Measurements from ENCODE around the gene GADD45GIP1. TPM values are rescaled to one million over a fixed set of nuclear protein-coding genes. Genes with fewer than 3 reads are reported as not detected.

The GADD45GIP1 gene
- total RNA-seq, 1 experiment from 2014 or later: 29.1 TPM

DNA sequence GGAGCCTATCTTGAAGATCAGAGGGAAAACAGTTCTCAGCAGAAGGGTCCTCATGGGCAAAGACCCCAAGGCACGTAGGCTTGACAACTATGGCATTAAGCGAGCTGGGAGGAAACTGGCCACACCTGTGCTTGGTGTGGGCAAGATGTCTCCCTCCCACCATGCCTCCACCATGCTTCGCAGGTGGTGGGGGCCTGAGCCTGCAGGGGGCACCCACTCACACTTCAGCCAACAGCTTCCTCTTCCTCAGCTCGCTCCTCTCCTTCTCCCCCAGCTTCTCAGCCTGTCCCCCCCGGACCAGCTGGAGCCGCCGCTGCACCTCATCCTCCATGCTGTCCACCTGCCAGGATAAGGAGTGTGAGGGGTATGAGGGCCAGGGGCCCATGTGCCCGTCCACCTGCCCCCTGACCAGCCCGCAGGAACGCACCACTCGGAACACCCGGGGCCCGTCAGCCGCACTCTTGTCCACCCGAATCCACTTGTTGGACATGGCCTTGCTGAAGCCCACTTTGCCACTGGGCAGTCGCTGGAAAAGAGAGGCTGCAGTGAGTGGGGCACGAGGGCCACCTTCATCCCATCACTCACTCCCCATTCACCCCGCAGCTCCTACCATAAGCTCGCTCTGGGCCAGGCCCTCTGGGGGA is 26.9 kb downstream of the GADD45GIP1 start:
- TF ChIP-seq EZH2 (IDR thresholded peaks at IDR 0.05; ENCODE audit: low read depth): no peak
- TF ChIP-seq, protein P1, sequence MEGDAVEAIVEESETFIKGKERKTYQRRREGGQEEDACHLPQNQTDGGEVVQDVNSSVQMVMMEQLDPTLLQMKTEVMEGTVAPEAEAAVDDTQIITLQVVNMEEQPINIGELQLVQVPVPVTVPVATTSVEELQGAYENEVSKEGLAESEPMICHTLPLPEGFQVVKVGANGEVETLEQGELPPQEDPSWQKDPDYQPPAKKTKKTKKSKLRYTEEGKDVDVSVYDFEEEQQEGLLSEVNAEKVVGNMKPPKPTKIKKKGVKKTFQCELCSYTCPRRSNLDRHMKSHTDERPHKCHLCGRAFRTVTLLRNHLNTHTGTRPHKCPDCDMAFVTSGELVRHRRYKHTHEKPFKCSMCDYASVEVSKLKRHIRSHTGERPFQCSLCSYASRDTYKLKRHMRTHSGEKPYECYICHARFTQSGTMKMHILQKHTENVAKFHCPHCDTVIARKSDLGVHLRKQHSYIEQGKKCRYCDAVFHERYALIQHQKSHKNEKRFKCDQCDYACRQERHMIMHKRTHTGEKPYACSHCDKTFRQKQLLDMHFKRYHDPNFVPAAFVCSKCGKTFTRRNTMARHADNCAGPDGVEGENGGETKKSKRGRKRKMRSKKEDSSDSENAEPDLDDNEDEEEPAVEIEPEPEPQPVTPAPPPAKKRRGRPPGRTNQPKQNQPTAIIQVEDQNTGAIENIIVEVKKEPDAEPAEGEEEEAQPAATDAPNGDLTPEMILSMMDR (conservative IDR thresholded peaks at IDR 0.05): no peak
- intact Hi-C loops (cut with micrococcal nuclease; ENCODE audit: unreplicated experiment): no loop called here
- POLR2A ChIA-PET (ENCODE audit: unreplicated experiment): no interaction called here

GRCh38 chr19:12924621-12925310 is 32.3 kb downstream of the GADD45GIP1 start:
- Histone ChIP-seq H3K4me2 (no peak overlapping the region), H3K4me3 (no peak overlapping the region), H3K27me3 (ENCODE audit: insufficient read depth, low read depth) (no peaks in the 10 kb centered on the region), H3K27ac (no peak overlapping the region), H2AFZ (no peak overlapping the region), H3K9me3 (ENCODE audit: insufficient read depth, low read depth) (no peaks in the 10 kb centered on the region), H3K36me3 (ENCODE audit: low read depth) (peaks cover 40% of the 10 kb centered on the region), H3K4me1 (replicated peaks; ENCODE audit: insufficient read depth) (no peaks in the 10 kb centered on the region; the same call in 1 of the 2 replicates), H3K79me2 (ENCODE audit: low read depth) (no peaks in the 10 kb centered on the region), H3F3A (ENCODE audit: insufficient read depth, low read depth) (peaks cover 28% of the 10 kb centered on the region), H3K9me2 (ENCODE audit: insufficient read depth) (no peaks in the 10 kb centered on the region), H4K20me1 (ENCODE audit: insufficient read depth) (no peaks in the 10 kb centered on the region; the same call in 1 of the 2 replicates)
- TF ChIP-seq, protein P1 (conservative IDR thresholded peaks at IDR 0.05): no peak
- no peak for TF ChIP-seq EZH2 (IDR thresholded peaks at IDR 0.05; ENCODE audit: low read depth)
- ChIA-PET POLR2A (ENCODE audit: unreplicated experiment) (interaction anchor here (0.7 kb wide), 1 partner anchor 13 kb away, joined by 4 read pairs; no protein-coding TSS in a partner anchor), CTCF (no interaction called here)
- DNase-seq: no peak
- intact Hi-C loops (cut with micrococcal nuclease; ENCODE audit: unreplicated experiment): no loop called here
- no TSS peak for BruUV-seq (replicated peaks)

More for the DNA sequence above, 26.9 kb downstream of the GADD45GIP1 start:
- Histone ChIP-seq H3K4me2 (no peak overlapping the region), H3K9me3 (ENCODE audit: insufficient read depth, low read depth) (no peaks in the 10 kb centered on the region), H3K27ac (no peak overlapping the region), H3K36me3 (ENCODE audit: low read depth) (peaks cover 32% of the 10 kb centered on the region), H3K79me2 (ENCODE audit: low read depth) (peaks cover 30% of the 10 kb centered on the region), H4K20me1 (ENCODE audit: insufficient read depth) (peaks cover 3% of the 10 kb centered on the region), H3F3A (ENCODE audit: insufficient read depth, low read depth) (no peaks in the 10 kb centered on the region; the same call in 1 of the 2 replicates), H3K9me2 (ENCODE audit: insufficient read depth) (no peaks in the 10 kb centered on the region), H3K4me1 (replicated peaks; ENCODE audit: insufficient read depth) (peaks cover 12% of the 10 kb centered on the region), H3K4me3 (no peak overlapping the region), H3K27me3 (ENCODE audit: insufficient read depth, low read depth) (no peaks in the 10 kb centered on the region), H2AFZ (no peak overlapping the region)
- CTCF ChIA-PET: no interaction called here
- BruUV-seq (replicated peaks): no TSS peak
- no peak for DNase-seq

- Histone ChIP-seq H3K9me2 (ENCODE audit: insufficient read depth) (no peaks in the 10 kb centered on the region), H3K27me3 (ENCODE audit: insufficient read depth, low read depth) (no peaks in the 10 kb centered on the region), H3K4me2 (no peak overlapping the region), H3K36me3 (ENCODE audit: low read depth) (peaks cover 35% of the 10 kb centered on the region), H3K4me1 (replicated peaks; ENCODE audit: insufficient read depth) (no peaks in the 10 kb centered on the region; the same call in 1 of the 2 replicates), H2AFZ (no peak overlapping the region), H3K27ac (no peak overlapping the region), H3K9me3 (ENCODE audit: insufficient read depth, low read depth) (no peaks in the 10 kb centered on the region), H3F3A (ENCODE audit: insufficient read depth, low read depth) (peaks cover 31% of the 10 kb centered on the region), H3K4me3 (no peak overlapping the region), H3K79me2 (ENCODE audit: low read depth) (no peaks in the 10 kb centered on the region), H4K20me1 (ENCODE audit: insufficient read depth) (no peaks in the 10 kb centered on the region)
- no TSS peak for BruUV-seq (replicated peaks)
- intact Hi-C loops (cut with micrococcal nuclease; ENCODE audit: unreplicated experiment): no loop called here
- POLR2A ChIA-PET (ENCODE audit: unreplicated experiment): no interaction called here
- DNase-seq: no peak
- CTCF ChIA-PET: no interaction called here
- TF ChIP-seq, protein P1 (conservative IDR thresholded peaks at IDR 0.05): no peak
- TF ChIP-seq EZH2 (IDR thresholded peaks at IDR 0.05; ENCODE audit: low read depth): no peak
Measured at GRCh38 chr19:12922959-12923358, 34.1 kb downstream of the GADD45GIP1 start.

Data from PC-9 (cell line).